ENCODE results near the gene LDHB. TPM values are rescaled to one million over a fixed set of nuclear protein-coding genes. Genes with fewer than 3 reads are reported as not detected.

LDHB gene
- total RNA-seq, 2 experiments from 2014 or later, result 911 to 954 TPM

Other genes starting within 250 kb of the LDHB start
- gene PYROXD1, start 220.2 kb downstream of the LDHB start, total RNA-seq, result 10 to 100 TPM; 26.7 to 28.4 TPM
- 10 to 100 TPM; 82.1 to 86.8 TPM for gene RECQL, start 156.2 kb downstream of the LDHB start, total RNA-seq
- gene GOLT1B, start 156.1 kb downstream of the LDHB start, total RNA-seq, result 10 to 100 TPM; 33.2 to 38.1 TPM
- gene SPX, start 131.5 kb downstream of the LDHB start, total RNA-seq, result under 1 TPM; 0.11 to 0.23 TPM
- under 1 TPM; 0.14 to 0.17 TPM for gene GYS2, start 53.0 kb downstream of the LDHB start, total RNA-seq
- gene KCNJ8, start 116.9 kb upstream of the LDHB start, total RNA-seq, result not detected

Data from activated naive CD8-positive, alpha-beta T cell treated with anti-CD3 and anti-CD28 coated beads, Interleukin-2, amount 10 ng/mL, durations not matched to agents 7 days and 5 days (primary cell).